Keratinocyte (primary cell): ENCODE data around the gene MGAT3.

Experiments used
- EZH2 ChIP-seq: IDR thresholded peaks from one replicate; pipeline ENCODE4 v1.6.1; 2012; ENCODE audit warnings: inconsistent platforms, mild to moderate bottlenecking, low read length, moderate library complexity
- TF ChIP-seq, protein P1 (sequence below), 3 experiments: IDR thresholded peaks in 1 of 3; conservative IDR thresholded peaks in 1 of 3; optimal IDR thresholded peaks in 1 of 3; 2 replicates in 2 of 3; 3 replicates in 1 of 3; pipeline versions ENCODE3 to v1.5.1; 2011; ENCODE audit warnings: low read length in 3 of 3, mild to moderate bottlenecking in 3 of 3, moderate library complexity in 2 of 3, control low read depth in 1 of 3, inconsistent platforms in 1 of 3; ENCODE audit not compliant: insufficient read depth in 2 of 3; ENCODE audit errors: extremely low read depth in 1 of 3

- TF ChIP-seq, protein P1, sequence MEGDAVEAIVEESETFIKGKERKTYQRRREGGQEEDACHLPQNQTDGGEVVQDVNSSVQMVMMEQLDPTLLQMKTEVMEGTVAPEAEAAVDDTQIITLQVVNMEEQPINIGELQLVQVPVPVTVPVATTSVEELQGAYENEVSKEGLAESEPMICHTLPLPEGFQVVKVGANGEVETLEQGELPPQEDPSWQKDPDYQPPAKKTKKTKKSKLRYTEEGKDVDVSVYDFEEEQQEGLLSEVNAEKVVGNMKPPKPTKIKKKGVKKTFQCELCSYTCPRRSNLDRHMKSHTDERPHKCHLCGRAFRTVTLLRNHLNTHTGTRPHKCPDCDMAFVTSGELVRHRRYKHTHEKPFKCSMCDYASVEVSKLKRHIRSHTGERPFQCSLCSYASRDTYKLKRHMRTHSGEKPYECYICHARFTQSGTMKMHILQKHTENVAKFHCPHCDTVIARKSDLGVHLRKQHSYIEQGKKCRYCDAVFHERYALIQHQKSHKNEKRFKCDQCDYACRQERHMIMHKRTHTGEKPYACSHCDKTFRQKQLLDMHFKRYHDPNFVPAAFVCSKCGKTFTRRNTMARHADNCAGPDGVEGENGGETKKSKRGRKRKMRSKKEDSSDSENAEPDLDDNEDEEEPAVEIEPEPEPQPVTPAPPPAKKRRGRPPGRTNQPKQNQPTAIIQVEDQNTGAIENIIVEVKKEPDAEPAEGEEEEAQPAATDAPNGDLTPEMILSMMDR (optimal IDR thresholded peaks at IDR 0.05 in 1 of 3, IDR thresholded peaks at IDR 0.05 in 1 of 3, conservative IDR thresholded peaks at IDR 0.05 in 1 of 3; ENCODE audit: extremely low read depth in 1 of 3, insufficient read depth in 2 of 3, low read length in 3 of 3), result no peak
- TF ChIP-seq EZH2, result no peak
Observed at GRCh38 chr22:39430576-39431150, 26.1 kb upstream of the MGAT3 start.
